Measurements from ENCODE around the gene CHRDL1. TPM values are rescaled to one million over a fixed set of nuclear protein-coding genes. Genes with fewer than 3 reads are reported as not detected.

CHRDL1 gene
- total and polyA plus RNA-seq, 2 donors (not counting 3 experiments of a cell fraction or from before 2014, with no cell fraction given), result not detected

- no peak overlapping the region for H3K4me2 ChIP-seq (ENCODE audit: insufficient read depth, low read length)
- DNase-seq (ENCODE audit: low read depth, low spot score) (no peak), FAIRE-seq (no peak)
- H3K9ac ChIP-seq (replicated peaks; ENCODE audit: extremely low read depth, insufficient read depth, low read length), result no peak overlapping the region
- H3K9me1 ChIP-seq (replicated peaks; ENCODE audit: control insufficient read depth, extremely low read depth, insufficient read depth, low read length), result no peaks in the 10 kb centered on the region
- dilution Hi-C loops (cut with MboI; ENCODE audit: extremely low pct_ligation_motif_present, low sequenced_read_pairs) (no loop called here), intact Hi-C loops (cut with micrococcal nuclease) (no loop called here)
- H3K27me3 ChIP-seq (ENCODE audit: control insufficient read depth in 2 of 2, insufficient read depth in 2 of 2, low read length in 2 of 2), result no peaks in the 10 kb centered on the region
- no peaks in the 10 kb centered on the region for H4K20me1 ChIP-seq (replicated peaks; ENCODE audit: control insufficient read depth, extremely low read depth, insufficient read depth, low read length)
- no peaks in the 10 kb centered on the region for H3K79me2 ChIP-seq (ENCODE audit: control insufficient read depth, insufficient read depth, low read length)
- no peaks in the 10 kb centered on the region for H3K36me3 ChIP-seq (ENCODE audit: control insufficient read depth in 2 of 2, extremely low read depth in 1 of 2, insufficient read depth in 2 of 2, low read length in 2 of 2)
- no peak overlapping the region for H2AFZ ChIP-seq (ENCODE audit: low read depth, low read length)
- H3K9me3 ChIP-seq (replicated peaks; ENCODE audit: control insufficient read depth, insufficient read depth, low read length), result no peaks in the 10 kb centered on the region
- H3K27ac ChIP-seq (ENCODE audit: insufficient read depth, low read depth, low read length), result no peak overlapping the region
- POLR2A ChIA-PET, result no interaction called here
- BruUV-seq (replicated peaks), result no TSS peak
- TF ChIP-seq MAX (IDR thresholded peaks at IDR 0.05; ENCODE audit: insufficient read depth, insufficient read length) (no peak), JUN (IDR thresholded peaks at IDR 0.05; ENCODE audit: borderline replicate concordance, insufficient read depth, insufficient read length, low read depth) (no peak), POLR2AphosphoS5 (IDR thresholded peaks at IDR 0.05; ENCODE audit: insufficient read depth, low read depth, low read length) (no peak), POLR2A (IDR thresholded peaks at IDR 0.05; ENCODE audit: low read depth, low read length) (no peak), FOS (IDR thresholded peaks at IDR 0.05; ENCODE audit: borderline replicate concordance, insufficient read depth, low read length) (no peak), MYC (IDR thresholded peaks at IDR 0.05; ENCODE audit: low read depth, low read length) (no peak), EZH2 (IDR thresholded peaks at IDR 0.05; ENCODE audit: borderline replicate concordance, low read depth, low read length, severe bottlenecking) (no peak)
- TF ChIP-seq, protein P1, sequence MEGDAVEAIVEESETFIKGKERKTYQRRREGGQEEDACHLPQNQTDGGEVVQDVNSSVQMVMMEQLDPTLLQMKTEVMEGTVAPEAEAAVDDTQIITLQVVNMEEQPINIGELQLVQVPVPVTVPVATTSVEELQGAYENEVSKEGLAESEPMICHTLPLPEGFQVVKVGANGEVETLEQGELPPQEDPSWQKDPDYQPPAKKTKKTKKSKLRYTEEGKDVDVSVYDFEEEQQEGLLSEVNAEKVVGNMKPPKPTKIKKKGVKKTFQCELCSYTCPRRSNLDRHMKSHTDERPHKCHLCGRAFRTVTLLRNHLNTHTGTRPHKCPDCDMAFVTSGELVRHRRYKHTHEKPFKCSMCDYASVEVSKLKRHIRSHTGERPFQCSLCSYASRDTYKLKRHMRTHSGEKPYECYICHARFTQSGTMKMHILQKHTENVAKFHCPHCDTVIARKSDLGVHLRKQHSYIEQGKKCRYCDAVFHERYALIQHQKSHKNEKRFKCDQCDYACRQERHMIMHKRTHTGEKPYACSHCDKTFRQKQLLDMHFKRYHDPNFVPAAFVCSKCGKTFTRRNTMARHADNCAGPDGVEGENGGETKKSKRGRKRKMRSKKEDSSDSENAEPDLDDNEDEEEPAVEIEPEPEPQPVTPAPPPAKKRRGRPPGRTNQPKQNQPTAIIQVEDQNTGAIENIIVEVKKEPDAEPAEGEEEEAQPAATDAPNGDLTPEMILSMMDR (IDR thresholded peaks at IDR 0.05; ENCODE audit: extremely low read depth in 1 of 2, insufficient read depth in 1 of 2, low read depth in 1 of 2, low read length in 2 of 2), result no peak
- no peaks in the 10 kb centered on the region for H3K4me1 ChIP-seq (ENCODE audit: control insufficient read depth, extremely low read depth, insufficient read depth, low read length)
- CTCF ChIA-PET, result no interaction called here
- H3K4me3 ChIP-seq (replicated peaks in 1 of 3; ENCODE audit: insufficient read depth in 1 of 3, low read depth in 1 of 3, low read length in 3 of 3), result no peak overlapping the region
These were observed 51.8 kb downstream of the CHRDL1 start for GRCh38 chrX:110743679-110744340.

Measured in endothelial cell of umbilical vein (primary cell).